Testis (tissue), 3 donors: ENCODE data around the gene HOXB7. TPM values are rescaled to one million over a fixed set of nuclear protein-coding genes. Genes with fewer than 3 reads are reported as not detected.

ENCODE experiments used
- DNase-seq: peaks from one replicate; pipeline ENCODE4 v3.0.0-alpha.2; 2019
- H3K27ac ChIP-seq, 2 donors: fragments of 200-600 bp; sonication (generic); one replicate each; pipeline ENCODE4 v1.5.1; 2019
- H3K27me3 ChIP-seq: fragments of 200-600 bp; sonication (generic); one replicate; pipeline ENCODE4 v1.5.1; 2019
- H3K36me3 ChIP-seq: fragments of 200-600 bp; sonication (generic); one replicate; pipeline ENCODE4 v1.5.1; 2017; ENCODE audit warnings: low read depth; ENCODE audit errors: missing control alignments
- H3K4me1 ChIP-seq: fragments of 200-600 bp; sonication (generic); one replicate; pipeline ENCODE4 v1.5.1; 2019
- H3K4me3 ChIP-seq, 2 donors: fragments of 200-600 bp; sonication (generic); one replicate each; pipeline ENCODE4 v1.5.1; 2017 to 2019
- H3K9me3 ChIP-seq: fragments of 200-600 bp; sonication (generic); one replicate; pipeline ENCODE4 v1.5.1; 2017
- CTCF ChIP-seq, 3 experiments: fragments of 450-650 bp in 2 of 3; fragments of 200-600 bp in 1 of 3; sonication (generic) in 1 of 3; IDR thresholded peaks; one replicate each; pipeline ENCODE4 v1.5.1; 2016 to 2019; ENCODE audit warnings: antibody characterized with exemption in 3 of 3, mild to moderate bottlenecking in 2 of 3, moderate library complexity in 1 of 3
- POLR2A ChIP-seq: fragments of 450-650 bp; IDR thresholded peaks from one replicate; pipeline ENCODE4 v1.6.1; 2017; ENCODE audit warnings: antibody characterized with exemption, mild to moderate bottlenecking, moderate library complexity
- WGBS, 2 donors: methylation state at CpG; one replicate each; pipeline ENCODE4 v1.1.5; 2018; 5-methylcytosine and 5-hydroxymethylcytosine counted together
- intact Hi-C: fragments of 100-400 bp; cut with DNase I; formaldehyde crosslinking; loops from one replicate; pipeline ENCODE4 v1.15.1; 2023; ENCODE audit warnings: low total_unique reads
- polyA plus RNA-seq: library from polyadenylated mRNA; stranded (reverse); fragments of 350-450 nt; fragmentation: Illumina TruSeq; extraction: RNeasy Lipid Tissue Mini Kit (QIAGEN cat#74804); gene quantifications from one replicate; pipeline ENCODE4 v1.2.3, GENCODE V29; 2014; ENCODE audit warnings: low read depth, low replicate concordance; ENCODE audit not compliant: insufficient read depth
- total RNA-seq, 2 donors: library from RNA; depleted of rRNA; stranded (reverse); fragments of >200 nt; gene quantifications; one replicate each; pipeline ENCODE4 v1.2.3, GENCODE V29; 2016

HOXB7 gene
- total and polyA plus RNA-seq, 3 donors from 2014 or later: 2.8 to 4.4 (median 3.2) TPM

- H3K36me3 ChIP-seq: no peaks in the 10 kb centered on the region
- no peaks in the 10 kb centered on the region for H3K9me3 ChIP-seq
- no peak overlapping the region for H3K27ac ChIP-seq
- DNase-seq: no peak
- H3K4me3 ChIP-seq: no peak overlapping the region
- TF ChIP-seq CTCF (IDR thresholded peaks at IDR 0.05): no peak
- TF ChIP-seq POLR2A: no peak
- H3K27me3 ChIP-seq: no peaks in the 10 kb centered on the region
- 14 to 23% methylated on average over 18 to 33 of the region's 33 CpGs for WGBS, 2 donors
- H3K4me1 ChIP-seq: no peaks in the 10 kb centered on the region
- intact Hi-C loops: loop anchor here (10.0 kb wide), 1 partner anchor 97 kb away; no protein-coding TSS in a partner anchor
Measured at GRCh38 chr17:48592057-48592514, 18.7 kb downstream of the HOXB7 start.

GRCh38 chr17:48591255-48592056 is 19.4 kb downstream of the HOXB7 start:
- H3K9me3 ChIP-seq: no peaks in the 10 kb centered on the region
- no peaks in the 10 kb centered on the region for H3K36me3 ChIP-seq
- H3K27me3 ChIP-seq: no peaks in the 10 kb centered on the region
- no peak for TF ChIP-seq POLR2A
- TF ChIP-seq CTCF (IDR thresholded peaks at IDR 0.05): no peak
- no peaks in the 10 kb centered on the region for H3K4me1 ChIP-seq
- DNase-seq: no peak
- 69 to 77% methylated on average over 10 of the region's 10 CpGs for WGBS, 2 donors
- H3K4me3 ChIP-seq: no peak overlapping the region
- intact Hi-C loops: loop anchor here (10.0 kb wide), 1 partner anchor 97 kb away; no protein-coding TSS in a partner anchor
- H3K27ac ChIP-seq: no peak overlapping the region

GRCh38 chr17:48590607-48591161 is 20.1 kb downstream of the HOXB7 start:
- intact Hi-C loops: loop anchor here (10.0 kb wide), 1 partner anchor 96 kb away; no protein-coding TSS in a partner anchor
- no peaks in the 10 kb centered on the region for H3K9me3 ChIP-seq
- TF ChIP-seq CTCF (IDR thresholded peaks at IDR 0.05) (no peak), POLR2A (no peak)
- no peak overlapping the region for H3K4me3 ChIP-seq
- H3K4me1 ChIP-seq: peaks cover 5% of the 10 kb centered on the region
- no peak overlapping the region for H3K27ac ChIP-seq
- no peaks in the 10 kb centered on the region for H3K27me3 ChIP-seq
- no peak for DNase-seq
- H3K36me3 ChIP-seq: no peaks in the 10 kb centered on the region

GRCh38 chr17:48589831-48590606 is 20.8 kb downstream of the HOXB7 start, which contains the start of gene HOXB3:
Gene HOXB3, minus strand, starts transcription at chr17:48590241. Its CDS starts 37,767 bp downstream, at chr17:48552474.
- H3K9me3 ChIP-seq: no peaks in the 10 kb centered on the region
- no peak within 1 kb of the TSS for H3K27ac ChIP-seq
- TF ChIP-seq POLR2A (no peak), CTCF (IDR thresholded peaks at IDR 0.05) (no peak)
- no peak for DNase-seq
- WGBS, 2 donors: 56 to 57% methylated on average over 23 of the region's 23 CpGs
- no peaks in the 10 kb centered on the region for H3K36me3 ChIP-seq
- H3K4me1 ChIP-seq: peaks cover 8% of the 10 kb centered on the region
- no peaks in the 10 kb centered on the region for H3K27me3 ChIP-seq
- intact Hi-C loops: loop anchor here (10.0 kb wide), 1 partner anchor 95 kb away; no protein-coding TSS in a partner anchor
- H3K4me3 ChIP-seq: no peak within 1 kb of the TSS
